ENCODE results near the gene LTBP3.

Gene LTBP3

GRCh38 chr11:65585396-65586246 lies 27.5 kb upstream of the LTBP3 start:
- DNase-seq = no peak

GRCh38 chr11:65584723-65585171 lies 26.6 kb upstream of the LTBP3 start:
- DNase-seq = no peak

- DNase-seq = no peak
These were observed 25.9 kb upstream of the LTBP3 start for GRCh38 chr11:65584106-65584505.

GRCh38 chr11:65583589-65583988 lies 25.4 kb upstream of the LTBP3 start:
- no peak for DNase-seq

GRCh38 chr11:65581928-65582327 lies 23.8 kb upstream of the LTBP3 start:
- DNase-seq = no peak

- DNase-seq = no peak
These were observed 22.6 kb upstream of the LTBP3 start for GRCh38 chr11:65580756-65581155.

GRCh38 chr11:65580031-65580692 lies 22.0 kb upstream of the LTBP3 start:
- no peak for DNase-seq

- no peak for DNase-seq
These were observed 21.1 kb upstream of the LTBP3 start for GRCh38 chr11:65579291-65579690.

- DNase-seq = no peak
These were observed 20.5 kb upstream of the LTBP3 start for GRCh38 chr11:65578667-65579066.

- no peak for DNase-seq
These were observed 20.0 kb upstream of the LTBP3 start for GRCh38 chr11:65578134-65578533.

- DNase-seq = no peak
These were observed 19.6 kb upstream of the LTBP3 start for GRCh38 chr11:65577756-65578109.

GRCh38 chr11:65576867-65577755 lies 19.0 kb upstream of the LTBP3 start:
- no peak for DNase-seq

- DNase-seq = no peak
These were observed 18.2 kb upstream of the LTBP3 start for GRCh38 chr11:65576232-65576866.

- no peak for DNase-seq
These were observed 17.5 kb upstream of the LTBP3 start, which contains the start of gene EHBP1L1 for GRCh38 chr11:65575568-65576231. Gene EHBP1L1, plus strand, starts transcription at chr11:65576053. Its CDS starts 250 bp downstream, at chr11:65576303.

GRCh38 chr11:65574811-65575567 lies 16.8 kb upstream of the LTBP3 start:
- no peak for DNase-seq

- no peak for DNase-seq
These were observed 16.1 kb upstream of the LTBP3 start for GRCh38 chr11:65574109-65574810.

GRCh38 chr11:65573391-65574079 lies 15.4 kb upstream of the LTBP3 start:
- DNase-seq = no peak

GRCh38 chr11:65572356-65573051 lies 14.3 kb upstream of the LTBP3 start, which contains the start of gene FAM89B:
Gene FAM89B, plus strand, starts transcription at chr11:65572538. Its CDS starts 132 bp downstream, at chr11:65572670.
- DNase-seq = peak; percentile 64

- DNase-seq = peak; percentile 59
These were observed 13.8 kb upstream of the LTBP3 start for GRCh38 chr11:65571940-65572339.

All from NCI-H1092 (cell line).